GM19240 (cell line): ENCODE data around the gene UIMC1.
"Not testable (repeated sequence)": the region's sequence is repeated elsewhere in the genome, so short reads cannot be mapped to it uniquely, and the experiment has no call there.

Experiments used
- DNase-seq: peaks from one replicate; pipeline ENCODE4 v3.0.0; 2011; ENCODE audit warnings: low spot score; ENCODE audit not compliant: insufficient read length

UIMC1 gene

DNA sequence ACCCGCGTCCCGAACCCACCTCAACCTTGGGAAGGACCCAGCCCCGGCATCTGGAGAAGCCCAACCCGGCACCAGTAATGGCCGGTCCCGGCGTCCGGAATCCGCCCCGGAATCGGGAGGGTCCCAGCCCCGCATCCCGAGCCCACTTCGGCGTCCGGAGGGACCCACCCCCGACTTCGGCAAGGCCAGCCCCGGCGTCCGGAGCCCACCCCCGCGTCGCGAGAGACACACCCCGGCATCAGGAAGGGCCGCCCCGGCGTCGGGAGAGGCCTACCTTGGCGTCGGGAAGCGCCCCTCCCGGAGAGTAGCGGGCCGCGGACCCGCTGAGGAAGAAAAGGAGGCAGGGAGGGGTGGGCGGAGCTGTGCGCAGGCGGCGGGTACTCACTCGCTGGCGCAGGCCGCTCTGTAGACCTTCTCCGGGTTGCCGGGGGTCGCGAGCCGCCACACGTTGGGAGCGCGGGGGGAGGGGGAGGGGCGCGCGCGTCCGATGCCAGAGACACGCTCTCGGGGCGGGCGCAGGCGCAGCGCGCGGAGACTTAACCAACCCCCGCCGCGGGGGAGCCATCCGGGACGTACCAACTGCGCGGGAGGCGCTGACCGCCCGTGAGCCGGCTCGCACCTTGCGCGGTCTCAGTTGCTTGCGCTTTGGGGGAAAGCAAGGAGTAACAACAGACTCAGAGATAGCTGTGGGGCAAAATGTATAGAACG, at the start of gene UIMC1:
UIMC1 (minus strand) TSS at position 515 of the 708 bp plus-strand sequence. CDS start 24,164 bp downstream, outside the sequence.
- DNase-seq: peak; percentile 87

- no peak for DNase-seq
Observed at GRCh38 chr5:177049285-177049684, 42.7 kb upstream of the UIMC1 start.

DNA sequence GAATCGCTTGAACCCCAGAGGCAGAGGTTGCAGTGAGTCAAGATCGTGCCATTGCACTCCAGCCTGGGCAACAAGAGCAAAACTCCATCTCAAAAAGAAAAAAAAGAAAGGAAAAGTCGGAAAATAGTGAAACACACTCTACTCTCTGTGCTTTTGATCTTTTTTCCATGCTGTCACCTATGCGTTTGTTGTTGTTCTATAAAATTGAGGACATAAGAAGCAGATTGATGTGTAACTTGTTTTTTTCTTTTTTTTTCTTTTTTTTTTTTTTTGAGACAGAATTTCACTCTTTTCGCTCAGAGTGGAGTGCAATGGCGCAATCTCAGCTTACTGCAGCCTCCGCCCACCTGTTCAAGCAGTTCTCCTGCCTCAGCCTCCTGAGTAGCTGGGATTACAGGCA, 42.0 kb upstream of the UIMC1 start:
- not testable (repeated sequence) for DNase-seq

GRCh38 chr5:177045631-177046030, 39.1 kb upstream of the UIMC1 start:
- no peak for DNase-seq

DNA sequence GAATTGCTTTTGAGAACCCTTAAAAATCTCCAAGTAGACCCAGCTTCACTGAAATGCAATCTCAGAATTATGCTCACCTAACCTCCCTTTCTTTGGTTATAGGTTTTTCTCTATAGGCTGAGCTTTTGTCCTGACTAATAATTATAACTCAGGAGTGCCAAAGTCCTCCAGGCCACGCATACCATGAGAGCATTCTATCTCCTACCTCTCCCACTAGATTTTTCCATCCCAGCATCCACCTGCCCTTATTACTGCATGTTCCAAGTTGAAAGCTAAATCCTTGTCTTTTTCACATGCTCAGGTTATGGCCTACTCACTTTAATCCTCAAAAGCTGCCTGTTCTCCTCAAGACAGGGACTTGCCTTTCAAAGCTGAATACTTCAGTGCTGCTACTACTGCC, 38.1 kb upstream of the UIMC1 start:
- no peak for DNase-seq

DNA sequence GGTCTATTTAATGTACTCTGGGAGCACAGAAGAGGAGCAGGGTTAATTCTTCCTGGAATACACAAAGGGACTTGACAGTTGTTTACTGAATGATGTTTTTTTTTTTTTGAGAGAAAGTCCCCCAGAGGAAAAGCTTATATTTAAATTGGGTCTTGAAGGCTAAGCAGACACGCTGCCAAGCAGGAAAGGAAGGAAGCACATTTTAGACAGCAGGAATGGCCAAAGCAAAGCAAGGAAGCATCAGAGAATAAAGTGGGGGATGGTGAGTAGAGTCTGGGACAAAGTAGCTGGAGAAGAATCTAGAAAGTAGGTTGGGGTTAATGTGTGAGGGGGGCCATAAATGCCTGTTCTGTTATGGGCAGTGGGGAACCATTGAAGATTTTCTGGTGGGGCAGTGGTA, 37.4 kb upstream of the UIMC1 start:
- no peak for DNase-seq

- no peak for DNase-seq
Observed at GRCh38 chr5:177043114-177043513, 36.5 kb upstream of the UIMC1 start.

DNA sequence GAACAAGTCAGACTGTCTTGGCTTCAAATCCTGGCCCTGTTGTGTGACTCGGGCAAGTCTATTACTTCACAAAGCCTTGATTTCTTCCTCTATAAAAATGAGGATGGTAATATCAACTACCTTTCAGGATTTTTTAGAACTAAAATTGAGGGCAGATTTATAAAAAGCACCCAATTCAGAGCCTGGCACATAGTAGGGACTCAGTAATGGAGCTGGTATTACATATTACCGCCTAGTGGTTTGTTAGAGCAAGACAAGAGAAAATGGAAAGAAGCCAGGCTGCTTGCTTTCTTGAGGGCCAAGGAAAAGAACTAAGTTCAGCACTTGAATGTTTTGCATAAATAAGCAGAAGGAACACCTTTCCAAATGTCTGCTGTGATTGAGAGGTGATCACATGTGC, 35.4 kb upstream of the UIMC1 start:
- DNase-seq: no peak

DNA sequence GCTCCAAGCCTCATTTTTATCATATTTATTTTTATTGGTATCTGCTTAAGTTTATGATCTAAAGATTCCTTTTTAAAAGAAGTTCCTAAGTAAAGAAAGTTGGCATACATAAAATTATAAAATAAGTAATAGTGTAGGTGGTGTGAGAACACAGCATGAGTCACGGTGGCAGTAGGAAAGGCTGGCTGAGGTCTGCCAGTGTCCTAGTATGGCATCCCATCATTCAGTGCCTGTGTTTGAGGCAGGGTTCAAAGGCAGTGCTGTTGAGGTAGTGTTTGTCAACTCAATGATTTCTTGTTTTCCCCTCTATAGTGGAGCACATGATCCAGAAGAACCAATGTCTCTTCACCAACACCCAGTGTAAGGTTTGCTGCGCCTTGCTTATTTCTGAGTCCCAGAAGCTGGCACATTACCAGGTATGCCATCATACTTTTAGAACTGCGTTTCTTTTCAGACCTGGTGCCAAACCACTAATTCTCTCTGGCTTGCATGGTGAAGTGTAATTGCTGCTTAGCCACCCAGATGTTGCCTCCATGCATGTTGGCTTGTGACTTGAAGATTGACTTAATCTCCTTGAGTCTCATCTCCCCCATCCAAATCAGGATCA, 34.3 kb upstream of the UIMC1 start:
- DNase-seq: no peak

DNA sequence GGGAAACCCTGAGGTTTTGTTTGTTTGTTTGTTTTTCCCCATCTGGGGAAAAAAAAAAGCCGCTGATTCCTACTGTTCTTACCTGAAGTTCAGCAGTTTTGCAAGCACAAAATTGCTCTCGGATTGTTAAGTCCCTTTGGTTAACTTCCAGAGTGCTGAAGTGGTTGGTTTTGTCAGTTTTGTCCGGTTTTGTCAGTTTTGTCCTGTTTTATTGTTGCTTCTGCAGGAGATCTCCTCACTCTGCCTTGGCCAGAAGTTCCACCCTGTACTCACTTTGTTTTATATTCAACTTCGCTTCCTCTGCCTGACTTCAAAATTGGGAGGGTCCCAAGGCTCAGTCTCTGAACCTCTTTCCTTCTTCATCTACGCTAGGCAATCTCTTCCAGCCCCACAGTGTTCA, 30.3 kb upstream of the UIMC1 start:
- DNase-seq: no peak

- DNase-seq: no peak
Observed at GRCh38 chr5:177036443-177036842, 29.9 kb upstream of the UIMC1 start.

- no peak for DNase-seq
Observed at GRCh38 chr5:177035976-177036375, 29.4 kb upstream of the UIMC1 start.

DNA sequence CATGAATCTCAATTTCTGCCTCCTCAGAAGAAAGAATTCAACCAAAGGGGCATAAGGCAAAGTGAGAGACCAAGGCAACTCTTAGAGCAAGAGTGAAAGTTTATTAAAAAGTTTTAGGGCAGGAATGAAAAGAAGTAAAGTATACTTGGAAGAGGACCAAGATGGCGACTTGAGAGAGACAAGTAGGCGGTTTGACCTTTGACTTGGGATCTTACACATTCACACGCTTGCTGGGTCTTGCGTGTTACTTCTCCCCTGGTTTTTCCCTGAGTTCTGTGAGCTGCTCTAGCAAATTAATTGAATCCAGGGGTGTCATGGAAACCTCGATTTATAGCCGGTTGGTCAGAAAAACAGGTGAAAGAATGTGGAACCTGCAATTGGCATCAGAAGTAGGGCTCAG, 22.9 kb upstream of the UIMC1 start:
- DNase-seq: no peak

DNA sequence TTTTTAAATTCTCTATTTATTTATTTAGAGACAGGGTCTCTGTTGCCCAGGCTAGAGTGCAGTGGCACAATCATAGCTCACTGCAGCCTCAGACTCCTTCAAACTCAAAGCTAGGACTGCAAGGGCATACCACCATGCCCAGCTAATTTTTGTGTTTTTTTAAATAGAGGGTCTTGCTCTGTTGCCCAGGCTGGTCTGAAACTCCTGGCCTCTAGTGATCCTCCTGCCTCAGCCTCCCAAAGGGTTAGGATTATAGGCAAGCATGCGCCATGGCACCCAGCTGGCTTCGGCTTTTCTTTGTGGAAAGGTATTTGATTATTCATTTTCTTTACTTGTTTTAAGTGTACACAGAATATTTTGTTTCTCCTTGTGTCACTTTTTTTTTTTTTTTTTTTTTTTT, 21.1 kb upstream of the UIMC1 start:
- DNase-seq: no peak

DNA sequence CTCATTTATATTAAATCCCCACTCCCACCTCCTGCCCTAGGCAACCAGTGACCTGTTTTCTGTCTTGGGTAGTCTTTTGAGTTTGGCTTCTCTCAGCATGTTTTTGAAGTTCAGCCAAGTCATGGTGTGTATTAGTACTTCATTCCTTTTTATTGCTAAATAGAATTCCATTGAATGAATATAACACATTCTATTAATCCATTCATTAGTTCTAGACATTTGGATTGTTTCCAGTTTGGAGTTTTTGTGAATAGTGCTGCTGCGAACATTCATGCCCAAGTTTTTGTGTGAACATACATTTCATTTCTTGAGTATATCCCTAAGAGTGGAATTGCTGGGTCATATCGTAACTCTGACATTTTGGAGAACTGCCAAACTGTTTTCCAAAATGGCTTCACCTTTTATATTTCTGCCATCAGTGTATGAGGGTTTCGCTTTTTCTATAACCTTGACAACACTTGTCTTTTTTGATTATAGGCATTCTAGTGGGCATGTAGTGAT, 18.6 kb upstream of the UIMC1 start:
- no peak for DNase-seq

DNA sequence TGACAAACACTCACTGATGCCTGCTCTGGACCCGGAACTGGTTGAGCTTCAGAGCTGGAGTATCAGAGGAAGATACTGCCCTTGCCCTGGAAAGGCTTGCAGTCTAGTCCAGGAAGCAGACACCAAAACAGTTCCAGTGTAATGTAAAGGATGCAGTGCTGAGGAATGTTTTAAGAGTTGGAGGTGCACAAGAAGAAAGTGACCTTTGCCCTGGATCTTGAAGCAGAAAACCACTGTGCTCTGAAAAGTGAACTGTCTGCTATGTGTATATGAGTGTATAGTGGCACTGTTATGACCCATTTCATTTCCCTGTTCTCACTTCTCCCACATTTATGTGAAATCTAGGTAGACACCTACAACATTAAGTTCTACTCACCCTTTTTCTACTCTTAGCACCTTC, 18.0 kb upstream of the UIMC1 start:
- no peak for DNase-seq

DNA sequence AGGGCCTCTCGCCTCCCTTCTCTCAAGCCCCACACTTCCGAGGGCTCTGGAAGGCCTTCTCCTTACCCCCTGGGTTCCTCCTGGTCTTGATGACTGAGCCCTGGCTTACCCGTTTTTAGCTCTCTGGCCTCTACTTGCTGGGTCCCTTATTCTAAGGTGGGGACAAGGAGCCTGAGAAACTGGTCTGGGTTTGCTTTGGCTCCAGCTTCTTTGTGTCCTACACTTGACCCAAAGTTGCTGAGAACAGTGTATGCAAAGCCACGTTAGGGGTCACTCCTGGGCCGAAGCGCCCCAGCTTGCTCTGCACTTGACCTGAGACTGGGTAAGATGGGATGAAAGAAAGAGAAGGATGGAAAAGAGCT, 16.7 kb upstream of the UIMC1 start:
- DNase-seq: no peak

DNA sequence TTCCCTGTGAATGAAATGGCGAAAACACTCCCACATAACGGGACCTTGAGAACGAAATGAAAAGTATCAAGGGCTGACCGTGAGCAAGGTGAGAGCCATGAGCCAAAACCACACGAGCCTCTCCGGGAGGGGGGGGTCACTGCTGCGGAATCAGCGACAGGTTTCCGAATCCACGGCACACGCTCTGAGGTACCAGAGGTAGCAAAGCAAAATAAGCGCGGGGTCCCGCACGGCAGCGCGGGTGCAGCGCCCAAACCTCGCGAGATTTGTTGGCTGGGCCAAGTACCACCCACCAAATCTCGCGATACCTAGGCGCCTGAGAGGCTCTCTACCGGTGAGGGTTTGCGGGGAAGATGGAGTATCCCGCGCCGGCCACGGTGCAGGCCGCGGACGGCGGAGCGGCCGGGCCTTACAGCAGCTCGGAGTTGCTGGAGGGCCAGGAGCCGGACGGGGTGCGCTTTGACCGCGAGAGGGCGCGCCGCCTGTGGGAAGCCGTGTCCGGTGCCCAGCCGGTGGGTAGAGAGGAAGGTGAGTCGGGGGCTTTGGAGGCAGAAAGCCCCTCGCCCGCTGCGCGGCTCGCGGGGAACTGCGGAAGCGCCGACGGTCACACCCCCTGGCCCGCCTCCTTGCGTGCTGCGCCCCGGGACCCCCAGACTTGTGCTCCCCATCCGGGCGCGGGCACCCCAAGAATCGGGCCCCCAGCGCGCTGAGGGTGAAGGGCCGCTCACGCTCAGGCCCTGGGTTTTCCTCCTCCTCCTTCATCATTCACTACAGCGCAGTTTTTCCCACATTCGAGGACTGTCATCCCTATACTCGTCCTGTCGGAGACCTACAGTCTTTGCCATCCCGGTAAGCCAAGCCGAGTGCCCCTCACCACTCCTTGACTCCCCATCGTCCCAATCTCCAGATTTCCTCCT, 16.1 kb upstream of the UIMC1 start, which contains the start of gene ZNF346:
ZNF346 (plus strand) TSS at position 311 of the 917 bp plus-strand sequence; CDS start at position 354, 43 bp downstream.
- peak; percentile 97 for DNase-seq

DNA sequence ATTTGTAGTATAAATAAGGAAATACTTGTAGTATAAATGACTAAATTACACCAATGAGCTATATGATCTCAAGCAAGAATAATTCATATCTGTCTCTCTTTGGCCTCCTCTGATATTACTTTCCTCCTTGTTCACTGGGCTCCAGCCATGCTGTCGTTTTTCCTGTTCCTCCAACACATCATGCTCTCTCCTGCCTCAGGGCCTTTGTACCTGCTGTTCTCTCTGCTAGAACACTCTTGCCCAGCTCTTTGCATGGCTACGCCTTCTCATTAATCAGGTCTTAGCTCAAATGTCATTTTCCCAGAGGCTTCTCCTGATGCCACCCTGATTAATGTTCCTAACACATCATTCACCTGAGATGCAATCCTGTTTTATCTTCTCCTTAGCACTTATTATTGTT, 13.5 kb upstream of the UIMC1 start:
- no peak for DNase-seq

- no peak for DNase-seq
Observed at GRCh38 chr5:177018341-177018740, 11.8 kb upstream of the UIMC1 start.

- DNase-seq: no peak
Observed at GRCh38 chr5:177015156-177015555, 8.6 kb upstream of the UIMC1 start.

DNA sequence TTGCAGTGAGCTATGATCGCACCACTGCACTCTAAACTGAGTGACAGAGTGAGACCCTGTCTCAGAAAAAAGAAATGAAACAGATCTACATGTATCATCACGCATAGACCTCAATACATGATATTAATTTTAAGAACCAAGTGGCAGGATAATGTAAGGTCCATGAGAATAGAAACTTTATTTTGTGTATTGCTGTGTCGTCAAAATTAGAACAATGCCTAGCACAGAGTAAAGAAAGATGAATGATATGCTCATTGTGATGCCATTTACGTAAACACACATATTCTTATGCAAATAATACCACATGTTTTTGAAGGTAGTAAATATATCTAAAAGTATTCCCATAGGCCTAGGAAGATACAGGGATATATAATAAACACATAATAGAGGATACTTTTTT, 3.6 kb upstream of the UIMC1 start:
- no peak for DNase-seq
